Stimulated activated CD4-positive, alpha-beta T cell treated with anti-CD3 and anti-CD28 coated beads, TNF-alpha, amount 100 ng/mL, for 1 hour (primary cell): ENCODE results near the gene TMEM240.
"Not testable (repeated sequence)": the region's sequence is repeated elsewhere in the genome, so short reads cannot be mapped to it uniquely, and the experiment has no call there.

Source experiments
- DNase-seq, 3 donors: peaks; one replicate each; pipeline ENCODE4 v3.0.0-alpha.2; 2020; ENCODE audit warnings: low read depth in 3 of 3, low spot score in 1 of 3

Gene TMEM240

DNA sequence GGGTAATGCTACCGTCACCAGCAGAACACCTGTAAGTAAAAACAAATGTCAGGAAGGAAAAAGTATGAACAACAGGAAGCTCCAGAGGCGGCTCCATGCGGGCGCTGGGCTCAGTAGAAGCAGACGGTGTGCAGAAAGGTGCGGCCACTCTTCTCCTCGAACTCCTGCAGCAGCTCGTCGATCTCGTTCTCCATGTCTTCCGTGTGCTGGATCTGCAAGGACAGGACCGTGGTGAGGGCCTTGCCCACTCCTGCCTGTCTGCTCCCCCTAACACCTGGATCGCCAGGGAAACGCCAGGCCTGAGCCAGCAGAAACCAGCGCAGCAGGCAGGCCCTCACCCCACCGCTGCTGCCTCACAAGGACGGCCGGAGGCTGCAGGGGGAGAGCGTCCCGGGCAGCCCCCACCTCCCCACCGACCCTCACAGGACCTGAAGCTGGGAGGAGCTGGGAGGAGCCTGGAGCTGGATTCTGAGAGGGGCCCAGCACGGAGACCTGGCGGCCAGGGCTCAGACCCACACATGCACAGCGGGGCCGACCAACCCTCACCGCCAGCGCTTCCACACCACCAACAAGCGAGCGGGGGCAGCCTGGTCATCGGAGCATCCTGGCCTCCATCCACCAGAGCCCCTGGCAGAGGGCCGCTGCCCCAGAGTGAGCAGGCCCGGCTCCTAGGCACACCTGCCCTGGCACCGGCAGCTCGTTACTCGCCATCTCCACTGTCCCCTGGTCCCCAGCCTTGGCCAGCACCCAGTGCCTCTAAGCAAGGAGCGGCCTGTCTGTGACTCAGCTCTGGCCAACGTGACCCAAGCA is 1.7 kb upstream of the TMEM240 start:
- no peak for DNase-seq

DNA sequence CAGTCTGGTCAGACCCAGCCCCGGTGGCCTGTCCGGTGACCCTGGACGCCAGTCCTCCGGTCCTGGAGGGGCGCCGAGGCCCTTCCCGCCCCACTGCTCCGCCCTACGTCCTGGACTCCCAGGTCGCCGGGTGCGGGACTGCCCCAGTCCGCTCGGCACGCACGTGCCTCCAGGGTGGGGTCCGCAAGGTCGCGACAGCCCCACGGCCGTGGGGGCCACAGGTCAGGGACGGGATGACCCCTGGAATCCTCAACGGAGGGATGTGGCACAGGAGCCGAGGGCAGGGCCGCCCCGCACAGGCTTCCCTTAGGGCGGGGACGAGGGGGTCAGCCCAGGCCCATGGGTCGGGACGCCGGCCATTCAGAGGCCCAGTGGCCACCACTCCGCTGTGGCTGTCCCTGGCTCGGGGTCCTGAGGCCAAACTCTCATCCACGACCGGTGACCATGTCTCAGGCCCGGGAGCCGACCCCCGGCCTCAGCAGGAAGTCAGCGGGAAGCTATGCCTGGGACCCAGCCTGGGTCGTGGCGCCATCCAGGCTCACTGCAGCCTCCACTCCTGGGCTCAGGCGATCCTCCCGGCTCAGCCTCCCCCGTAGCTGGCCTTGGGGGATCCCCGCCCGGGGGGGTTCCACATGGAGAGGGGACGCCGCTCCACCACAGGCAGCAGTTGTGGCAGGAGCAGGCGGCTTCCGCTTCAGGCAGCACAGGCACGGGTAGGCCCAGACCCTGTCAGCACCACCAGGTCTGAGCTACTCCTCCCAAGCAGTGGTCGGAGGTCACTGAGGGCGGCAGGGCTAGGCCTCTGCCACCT is 599 bp upstream of the TMEM240 start:
- no peak for DNase-seq

DNA sequence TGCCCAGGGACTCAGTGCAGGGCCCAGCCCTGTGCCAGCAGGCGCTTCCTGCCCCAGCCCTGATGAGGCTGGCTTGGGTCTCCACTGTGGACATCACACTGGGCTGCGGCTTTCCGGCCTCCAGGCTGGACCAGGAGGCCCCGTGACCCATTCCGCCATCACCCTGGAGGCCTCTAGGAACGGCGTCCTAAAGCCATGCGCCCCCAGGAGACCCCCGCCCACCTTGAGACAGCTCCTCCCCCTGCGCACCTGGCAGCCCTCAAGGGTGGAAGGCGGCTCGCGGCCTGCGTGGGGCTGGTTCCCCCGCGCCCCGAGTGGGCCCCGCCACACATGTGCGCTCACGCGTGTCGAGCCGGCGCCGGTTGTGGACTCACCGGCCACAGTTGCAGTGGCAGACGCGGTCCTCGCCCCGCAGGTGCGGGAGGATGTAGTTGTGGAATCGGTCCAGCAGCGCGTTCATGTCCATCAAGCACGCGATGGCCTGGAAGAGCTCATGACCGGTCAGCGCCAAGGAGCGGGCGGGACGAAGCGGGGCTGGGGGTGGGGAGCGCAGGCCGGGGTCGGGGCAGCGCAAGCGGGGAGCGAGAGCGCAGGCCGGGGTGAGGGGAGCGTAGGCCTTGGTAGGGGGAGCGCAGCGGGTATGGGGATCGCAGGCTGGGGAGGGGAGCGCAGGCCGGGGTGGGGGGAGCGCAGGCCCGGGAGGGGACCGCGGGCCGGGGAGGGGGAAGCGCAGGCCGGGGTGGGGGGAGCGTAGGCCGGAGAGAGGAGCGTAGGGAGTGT is 924 bp downstream of the TMEM240 start:
- no peak for DNase-seq

DNA sequence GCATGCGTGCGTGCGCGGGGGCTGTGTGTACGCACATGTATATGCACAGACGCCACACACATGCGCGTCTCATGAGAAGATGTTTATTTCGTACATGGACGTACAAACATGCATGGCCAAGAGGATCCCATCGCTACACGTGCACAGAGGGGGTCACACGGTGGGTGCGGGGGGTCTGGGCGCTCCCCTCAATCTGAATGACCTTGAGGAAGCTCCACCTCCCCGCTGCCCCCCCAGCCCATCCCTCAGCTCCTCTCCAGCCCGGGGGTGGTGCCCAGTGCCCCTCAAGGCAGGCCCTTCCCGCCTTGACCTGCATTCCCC is 1.5 kb downstream of the TMEM240 start:
- DNase-seq: no peak

DNA sequence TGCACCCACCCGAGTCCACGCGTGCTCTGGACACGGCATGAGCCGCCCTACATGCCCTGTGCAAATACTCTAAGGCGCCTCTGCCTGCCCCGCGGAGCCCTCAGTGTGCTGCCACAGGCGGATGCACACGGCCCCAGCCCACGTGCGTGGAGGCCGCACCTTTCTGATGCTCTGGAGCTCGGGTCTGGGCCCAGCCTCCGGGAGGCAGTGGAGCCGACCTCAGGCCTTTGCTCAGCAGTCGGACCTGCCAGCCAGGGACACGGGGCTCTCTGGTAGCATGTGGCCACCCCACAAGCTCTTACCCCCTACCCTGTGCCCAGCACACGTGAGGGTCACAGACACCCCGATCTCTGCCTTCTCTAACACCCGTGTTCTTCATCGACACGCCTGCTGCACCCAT is 2.1 kb downstream of the TMEM240 start:
- DNase-seq: no peak

DNA sequence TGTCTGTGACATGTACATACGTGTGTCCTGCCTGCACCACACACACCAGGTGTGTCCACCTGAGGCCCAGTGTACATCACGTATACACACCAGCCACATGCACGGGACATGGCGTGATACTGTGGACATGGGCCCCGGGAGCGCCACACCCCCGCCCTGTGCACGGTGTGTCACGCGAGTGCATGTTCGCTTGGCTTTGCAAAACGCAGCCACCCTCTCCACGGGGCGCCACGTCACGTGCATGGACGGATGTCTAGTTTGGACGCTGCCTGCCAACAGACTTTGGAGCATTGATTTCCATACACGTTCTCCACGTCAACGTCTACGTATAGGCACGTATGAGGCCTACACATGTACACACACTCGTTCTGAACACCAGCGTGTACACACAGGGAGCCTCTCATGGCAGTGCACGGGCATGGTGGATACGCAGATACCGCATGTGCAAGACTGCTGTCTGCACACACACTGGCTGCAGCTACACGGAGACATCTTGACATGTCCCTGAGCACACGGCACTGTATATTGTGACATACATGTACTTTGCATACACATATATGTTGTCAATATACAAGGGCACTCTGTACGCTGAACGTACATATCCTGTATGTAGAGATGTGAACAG is 2.7 kb downstream of the TMEM240 start:
- no peak for DNase-seq

DNA sequence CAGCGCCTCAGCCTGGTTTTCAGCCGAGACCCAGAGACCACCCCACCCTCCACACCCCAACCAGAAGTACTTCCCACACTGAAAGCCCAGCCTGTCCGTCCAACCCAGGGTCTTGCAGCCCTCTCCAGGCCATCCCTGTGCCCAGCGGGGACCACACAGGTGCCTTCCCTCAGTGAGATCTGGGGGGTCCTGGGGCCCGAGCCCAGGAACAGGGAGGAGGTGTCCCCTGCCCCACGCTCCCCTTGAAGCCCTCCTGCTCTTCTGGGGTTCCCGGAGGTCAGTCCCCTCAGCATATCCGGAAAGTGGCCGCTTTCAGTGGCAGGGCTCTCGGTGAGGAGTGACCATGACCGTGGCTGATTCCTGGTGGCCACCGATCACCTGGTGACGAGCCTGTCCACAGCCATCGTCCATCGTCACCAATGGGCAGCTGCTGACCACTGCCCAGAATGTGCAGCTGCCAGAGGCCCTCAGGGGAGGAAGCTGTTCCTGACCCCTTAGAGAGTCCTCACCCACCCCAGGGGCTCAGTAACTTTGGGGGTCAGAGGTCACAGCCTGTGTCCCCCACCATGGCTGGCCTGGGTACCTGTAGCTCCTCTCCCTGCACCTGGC is 3.4 kb downstream of the TMEM240 start:
- no peak for DNase-seq

DNA sequence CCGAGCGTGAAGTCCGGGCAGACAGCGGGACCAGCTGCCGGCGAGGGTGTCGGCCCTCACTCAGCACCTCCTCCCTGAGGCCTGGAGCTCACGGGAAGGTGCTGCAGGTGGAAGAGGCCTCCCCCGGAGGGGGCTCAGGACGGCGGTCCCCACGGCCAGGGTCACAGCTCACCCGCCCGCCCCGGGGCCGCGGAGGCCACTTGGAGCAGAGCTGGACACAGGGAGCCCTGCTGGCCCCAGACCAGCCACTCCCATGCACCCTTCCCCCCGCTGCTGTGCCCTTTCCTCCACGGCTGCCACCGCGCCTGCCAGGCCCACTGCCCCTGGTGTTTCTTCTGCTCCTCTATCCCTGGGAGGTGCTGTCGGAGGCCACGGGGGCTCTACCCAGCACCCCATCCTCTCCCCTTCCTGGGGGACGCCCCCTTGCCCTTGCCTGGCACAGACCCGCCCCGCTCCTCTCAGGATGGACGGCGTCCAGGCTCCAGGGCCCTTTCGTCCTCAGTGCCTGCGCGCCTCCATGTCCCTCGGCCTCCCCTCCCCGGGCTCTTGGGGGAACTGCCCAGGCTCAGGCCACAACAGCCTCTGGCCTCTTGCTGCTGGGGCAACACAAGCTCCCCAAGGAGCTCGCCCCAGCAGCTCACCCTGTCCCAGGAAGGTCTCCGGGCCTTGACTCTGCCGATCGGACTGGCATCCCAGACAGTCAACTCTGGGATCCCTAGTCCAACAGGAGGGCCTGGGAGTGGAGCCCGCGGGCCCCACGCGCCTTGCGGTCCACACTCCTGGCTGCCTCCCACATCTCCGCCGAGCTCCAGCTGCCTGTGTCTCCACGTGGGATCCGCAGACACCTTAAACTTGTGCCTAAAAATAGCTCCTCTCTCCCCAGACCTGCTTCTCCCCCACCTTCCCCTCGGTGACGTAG is 4.1 kb downstream of the TMEM240 start:
- DNase-seq: no peak

DNA sequence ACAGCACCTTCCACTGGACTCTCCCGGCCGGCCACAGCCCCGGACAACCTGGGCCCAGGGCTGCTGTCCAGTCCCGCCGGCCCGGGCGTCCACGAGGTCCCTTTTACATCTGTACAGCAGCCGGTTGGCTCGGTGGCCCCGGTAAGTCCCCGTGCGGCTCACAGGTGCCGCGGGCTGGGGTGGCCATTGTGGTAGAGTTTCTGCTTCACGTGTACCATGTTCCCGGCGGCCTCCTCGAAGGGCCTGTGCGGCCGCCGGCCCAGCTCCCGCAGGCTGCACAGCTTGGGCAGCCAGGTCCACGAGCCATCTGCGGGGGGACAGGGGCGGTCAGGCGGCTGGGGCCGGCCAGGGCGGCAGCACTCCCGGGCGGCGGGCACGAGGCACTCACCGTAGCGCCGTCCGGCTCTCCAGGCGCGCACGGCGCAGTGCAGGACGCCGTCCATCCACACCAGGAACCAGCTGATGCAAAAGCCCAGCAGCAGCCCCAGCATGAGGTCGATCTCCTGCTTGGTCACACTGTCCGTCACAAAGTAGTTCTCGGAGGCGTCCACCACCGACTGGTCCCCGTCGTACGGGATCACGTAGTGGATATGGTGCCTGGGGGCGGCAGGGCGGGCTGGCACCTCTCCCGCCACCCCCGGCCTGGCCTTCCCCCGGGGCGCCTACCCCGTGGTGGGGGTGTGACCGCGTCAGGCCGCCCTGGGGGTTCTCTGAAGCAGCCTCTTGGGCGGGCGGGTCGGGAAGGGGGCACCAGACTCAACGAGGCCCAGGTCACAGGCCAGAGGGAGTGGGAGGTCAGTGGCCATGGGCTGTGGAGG is 5.0 kb downstream of the TMEM240 start:
- DNase-seq: no peak

DNA sequence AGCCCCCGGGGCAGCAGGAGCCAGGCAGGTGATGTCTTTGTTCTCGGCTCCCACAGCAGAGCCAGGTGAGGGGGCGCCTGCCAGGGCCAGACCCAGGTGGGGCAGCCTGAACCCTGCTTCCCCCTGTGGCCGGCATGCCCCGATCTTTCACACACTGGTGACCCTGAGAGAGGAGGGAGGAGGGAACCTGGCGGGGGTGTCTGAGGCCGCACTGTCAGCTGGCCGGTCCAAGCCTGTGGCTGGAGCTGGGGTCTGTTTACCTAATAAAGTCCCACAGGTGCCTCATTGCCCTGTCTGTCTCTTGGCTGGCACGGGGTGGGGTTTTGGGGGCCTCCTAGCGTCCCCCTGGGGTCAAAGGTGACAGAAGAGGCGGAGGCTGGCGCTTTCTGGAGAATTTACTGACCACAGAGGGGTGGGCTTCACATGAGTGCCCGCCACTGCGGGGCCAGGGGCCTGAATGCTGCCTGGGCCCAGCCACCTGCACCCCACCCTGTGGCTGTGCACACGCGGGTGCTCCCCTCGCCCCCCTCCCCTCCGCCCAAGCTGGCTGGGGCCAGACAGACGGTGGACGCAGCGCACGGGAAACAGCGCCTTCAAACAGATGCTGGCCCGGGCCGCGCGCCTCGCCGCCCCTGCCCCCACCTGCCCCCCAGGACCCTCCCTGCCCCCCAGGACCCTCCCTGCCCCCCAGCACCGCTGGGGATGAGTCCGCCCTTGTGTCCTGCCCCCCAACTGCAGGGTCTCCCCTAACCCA is 5.8 kb downstream of the TMEM240 start:
- no peak for DNase-seq

DNA sequence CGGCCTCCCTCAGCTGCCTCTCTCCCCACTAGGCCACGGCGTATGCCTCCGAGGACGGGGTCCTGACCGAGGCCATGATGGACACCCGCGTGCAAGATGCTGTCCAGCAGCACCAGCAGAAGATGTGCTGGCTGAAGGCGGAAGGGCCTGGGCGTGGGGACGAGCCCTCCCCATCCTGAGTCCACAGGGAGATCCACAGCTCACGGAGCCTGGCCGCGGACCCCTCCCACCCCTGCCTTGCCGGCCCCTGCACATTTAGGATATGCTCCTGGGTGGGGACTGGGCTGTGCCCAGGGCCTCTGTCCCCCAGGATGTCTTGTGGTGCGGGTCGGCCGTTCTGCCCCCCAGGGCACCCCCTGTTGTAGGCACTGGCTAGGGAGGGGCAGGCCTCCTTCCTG is 6.5 kb downstream of the TMEM240 start:
- DNase-seq: not testable (repeated sequence)

DNA sequence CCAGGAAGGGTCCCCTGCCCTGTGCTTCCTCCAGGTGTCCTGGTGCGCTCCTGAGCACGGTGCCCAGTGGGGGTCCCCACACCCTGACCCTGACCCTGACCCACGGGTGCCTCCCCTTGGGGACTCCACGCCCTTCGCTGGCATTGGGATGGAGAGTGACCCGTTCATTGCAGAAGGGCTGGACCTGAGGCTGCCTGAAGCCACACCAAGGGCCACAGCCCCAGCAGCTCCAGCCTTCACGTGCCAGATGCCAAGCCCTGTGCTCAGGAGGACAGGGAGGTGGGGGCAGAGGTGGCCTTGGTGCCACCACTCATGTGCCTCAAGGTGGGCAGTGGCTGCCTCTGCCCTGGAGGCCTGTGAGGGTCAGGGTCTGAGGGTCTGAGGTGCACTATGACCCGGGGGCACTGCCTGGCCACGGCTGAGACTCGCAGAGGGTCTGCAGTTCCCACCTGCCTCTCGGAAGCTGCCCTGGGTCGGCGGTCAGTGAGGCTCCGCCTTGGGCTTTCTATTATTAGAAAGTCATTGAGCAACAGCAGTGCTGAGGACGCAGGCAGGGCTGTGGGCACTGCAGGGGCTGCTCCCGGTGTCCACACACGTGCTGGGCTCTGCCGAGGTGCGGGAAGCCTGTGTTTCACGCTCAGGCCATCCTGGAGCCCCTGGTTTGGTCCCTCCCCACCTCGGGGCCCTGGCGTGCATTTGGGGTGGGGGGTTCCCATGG is 7.1 kb downstream of the TMEM240 start:
- DNase-seq: not testable (repeated sequence)

DNA sequence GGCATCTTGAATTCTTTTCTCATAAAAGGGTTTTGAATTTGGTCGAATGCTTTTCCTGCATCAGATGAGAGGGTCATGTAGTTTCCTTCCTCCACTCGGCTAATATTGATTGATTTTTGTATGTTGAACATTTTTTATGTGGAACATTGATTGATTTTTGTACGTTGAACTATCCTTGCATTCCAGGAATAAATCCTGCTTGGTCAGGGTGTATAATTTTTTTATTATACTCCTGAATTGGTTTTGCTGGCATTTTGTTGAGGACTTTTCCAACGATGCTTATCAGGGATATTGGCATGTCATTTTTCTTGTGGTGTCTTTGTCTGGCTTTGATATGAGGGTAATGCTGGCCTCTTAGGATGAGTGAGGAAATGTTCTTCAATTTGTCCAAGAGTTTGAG is 8.5 kb downstream of the TMEM240 start:
- DNase-seq: no peak

DNA sequence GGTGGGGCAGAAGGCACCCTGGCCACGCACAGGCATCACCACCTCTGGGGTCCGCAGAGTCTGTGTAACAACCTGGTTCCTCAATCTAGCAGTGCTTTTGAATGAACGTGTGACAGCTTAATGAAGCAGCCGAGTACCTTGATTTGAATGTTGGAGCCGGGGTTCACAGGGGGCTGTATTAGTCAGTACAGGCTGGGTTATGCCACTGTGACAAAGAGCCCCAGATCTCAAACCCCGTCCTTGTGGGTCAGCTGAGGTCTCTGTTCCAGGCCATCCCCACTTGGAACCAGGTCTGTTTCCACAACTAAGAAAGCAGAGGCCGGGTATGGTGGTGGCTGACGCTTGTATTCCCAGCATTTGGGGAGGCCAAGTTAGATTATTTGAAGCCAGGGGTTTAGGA is 10.5 kb downstream of the TMEM240 start:
- no peak for DNase-seq

DNA sequence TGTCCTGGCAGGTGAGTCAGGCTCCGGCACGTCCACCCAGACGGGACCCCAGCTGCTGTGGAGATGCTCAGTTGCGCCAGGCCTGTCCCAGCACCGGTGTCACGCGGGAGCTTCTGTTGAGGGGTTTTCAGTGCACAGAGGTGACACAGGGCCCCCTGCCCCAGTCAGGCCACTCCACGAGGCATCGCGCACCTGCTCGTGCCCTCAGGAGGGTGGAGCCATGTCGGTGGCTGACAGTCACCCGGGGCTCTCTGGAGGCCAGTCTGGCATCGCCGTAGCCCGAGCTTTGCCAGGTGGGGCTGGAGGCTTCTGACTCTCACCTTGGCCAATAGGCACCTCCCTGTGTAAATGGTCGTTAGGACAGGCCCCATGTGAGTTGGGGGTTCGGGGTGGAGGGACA is 11.1 kb downstream of the TMEM240 start:
- DNase-seq: no peak

DNA sequence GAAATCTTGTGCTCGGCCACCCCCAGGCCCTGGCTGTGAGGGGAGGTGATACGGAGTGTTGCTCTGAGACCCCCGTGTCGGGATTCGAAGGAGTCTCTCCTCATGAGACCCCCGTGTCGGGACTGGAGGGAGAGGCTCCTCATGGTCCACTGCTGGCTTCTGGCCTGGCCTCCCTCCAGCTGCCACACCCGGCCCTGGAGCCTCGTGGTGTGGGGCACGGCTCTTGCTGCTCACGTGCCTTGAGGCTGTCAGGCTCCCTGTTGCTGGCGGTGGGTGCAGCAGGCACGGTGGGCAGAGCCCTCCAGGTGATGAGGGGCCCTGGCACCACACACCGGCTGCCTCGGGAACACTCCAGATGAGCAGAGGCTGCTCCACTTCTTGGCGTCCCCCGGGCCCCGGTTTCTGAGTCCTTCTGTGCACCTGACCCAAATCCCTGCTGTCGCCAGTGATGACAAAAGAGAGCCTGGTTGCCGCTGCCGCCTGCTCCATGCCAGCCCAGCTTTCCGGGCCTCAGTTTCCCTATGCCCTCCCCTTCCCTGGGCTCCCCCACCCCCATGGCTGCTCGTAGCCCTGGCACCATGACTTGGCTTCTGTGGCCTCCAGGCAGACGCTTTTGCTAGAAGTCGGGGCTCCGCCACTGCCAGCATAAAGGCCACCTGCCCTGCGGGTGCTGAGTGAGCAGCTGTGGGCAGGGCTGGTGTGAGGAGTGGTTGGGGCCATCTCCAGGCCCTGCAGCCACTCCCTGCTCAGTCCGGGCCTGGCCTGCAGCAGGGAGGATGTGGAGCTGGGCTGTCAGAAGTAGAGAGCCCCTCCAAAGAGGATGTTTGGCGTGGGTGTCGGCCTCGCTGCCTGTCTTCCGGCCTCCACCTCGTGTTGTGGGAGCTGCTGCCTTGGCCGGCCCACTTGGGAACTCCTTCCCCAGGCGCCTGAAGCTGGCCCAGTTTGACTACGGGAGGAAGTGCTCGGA is 11.8 kb downstream of the TMEM240 start:
- no peak for DNase-seq
